Muscle of arm (tissue), 12 donors: ENCODE results near the gene MCCC1. TPM values are rescaled to one million over a fixed set of nuclear protein-coding genes. Genes with fewer than 3 reads are reported as not detected.

ENCODE experiments used
- polyA plus RNA-seq, 12 donors: library from polyadenylated mRNA; unstranded; fragments of 120-200 nt; gene quantifications; one replicate each; pipeline ENCODE4 v1.2.1, GENCODE V29; 2013; ENCODE audit not compliant: insufficient read length in 12 of 12

MCCC1 gene
- polyA plus RNA-seq, 12 donors: 11.8 to 24.4 (median 15.7) TPM; not detected in 1

Other genes starting within 250 kb of the MCCC1 start
- gene DCUN1D1, start 119.0 kb downstream of the MCCC1 start, polyA plus RNA-seq: 10 to 100 TPM in 11 of 12 donors, not detected in 1; 28.4 to 65.6 (median 44.0) TPM
- 1 to 10 TPM in 1 of 12 donors, under 1 TPM in 7, not detected in 4; 0.15 to 5.0 (median 0.33) TPM for gene LAMP3, start 63.2 kb upstream of the MCCC1 start, polyA plus RNA-seq
- 10 to 100 TPM in 8 of 12 donors, 1 to 10 TPM in 3, not detected in 1; 6.7 to 17.3 (median 12.0) TPM for gene B3GNT5, start 153.8 kb upstream of the MCCC1 start, polyA plus RNA-seq